ENCODE data around the gene RPS19. TPM values are rescaled to one million over a fixed set of nuclear protein-coding genes. Genes with fewer than 3 reads are reported as not detected.

The RPS19 gene
- total and polyA plus RNA-seq, 2 donors (not counting 1 experiment from before 2014, with no cell fraction given), result 1,320 to 2,197 TPM

DNA sequence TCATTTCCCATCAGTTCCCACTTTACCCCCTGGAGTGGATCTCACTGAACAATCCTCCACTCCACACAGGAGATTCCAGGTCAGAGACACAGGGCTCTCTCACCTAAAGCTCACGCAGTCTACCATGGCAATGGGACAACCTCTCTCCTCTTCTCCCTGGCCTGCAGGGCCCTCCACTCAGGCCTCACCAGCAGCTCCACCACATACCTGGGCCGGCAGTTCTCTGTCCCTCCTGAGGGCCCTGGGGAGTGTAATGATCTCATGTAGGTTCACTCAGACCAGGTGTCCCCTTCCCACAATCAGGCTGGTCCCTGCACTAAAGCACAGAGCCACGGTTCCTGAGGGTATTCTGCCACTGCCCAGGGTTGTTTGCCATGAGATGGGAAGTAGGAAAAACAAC is 48.1 kb upstream of the RPS19 start:
- TF ChIP-seq, protein P1, sequence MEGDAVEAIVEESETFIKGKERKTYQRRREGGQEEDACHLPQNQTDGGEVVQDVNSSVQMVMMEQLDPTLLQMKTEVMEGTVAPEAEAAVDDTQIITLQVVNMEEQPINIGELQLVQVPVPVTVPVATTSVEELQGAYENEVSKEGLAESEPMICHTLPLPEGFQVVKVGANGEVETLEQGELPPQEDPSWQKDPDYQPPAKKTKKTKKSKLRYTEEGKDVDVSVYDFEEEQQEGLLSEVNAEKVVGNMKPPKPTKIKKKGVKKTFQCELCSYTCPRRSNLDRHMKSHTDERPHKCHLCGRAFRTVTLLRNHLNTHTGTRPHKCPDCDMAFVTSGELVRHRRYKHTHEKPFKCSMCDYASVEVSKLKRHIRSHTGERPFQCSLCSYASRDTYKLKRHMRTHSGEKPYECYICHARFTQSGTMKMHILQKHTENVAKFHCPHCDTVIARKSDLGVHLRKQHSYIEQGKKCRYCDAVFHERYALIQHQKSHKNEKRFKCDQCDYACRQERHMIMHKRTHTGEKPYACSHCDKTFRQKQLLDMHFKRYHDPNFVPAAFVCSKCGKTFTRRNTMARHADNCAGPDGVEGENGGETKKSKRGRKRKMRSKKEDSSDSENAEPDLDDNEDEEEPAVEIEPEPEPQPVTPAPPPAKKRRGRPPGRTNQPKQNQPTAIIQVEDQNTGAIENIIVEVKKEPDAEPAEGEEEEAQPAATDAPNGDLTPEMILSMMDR (conservative IDR thresholded peaks at IDR 0.05 in 1 of 2, IDR thresholded peaks at IDR 0.05 in 1 of 2; ENCODE audit: low read depth in 1 of 2, low read length in 2 of 2), result no peak
- no peak for TF ChIP-seq EZH2 (IDR thresholded peaks at IDR 0.05; ENCODE audit: low read length, missing control alignments)
- Histone ChIP-seq H2AFZ (ENCODE audit: low read length) (no peak overlapping the region), H4K20me1 (ENCODE audit: control insufficient read depth, extremely low read depth, insufficient read depth, low read length) (no peaks in the 10 kb centered on the region)

DNA sequence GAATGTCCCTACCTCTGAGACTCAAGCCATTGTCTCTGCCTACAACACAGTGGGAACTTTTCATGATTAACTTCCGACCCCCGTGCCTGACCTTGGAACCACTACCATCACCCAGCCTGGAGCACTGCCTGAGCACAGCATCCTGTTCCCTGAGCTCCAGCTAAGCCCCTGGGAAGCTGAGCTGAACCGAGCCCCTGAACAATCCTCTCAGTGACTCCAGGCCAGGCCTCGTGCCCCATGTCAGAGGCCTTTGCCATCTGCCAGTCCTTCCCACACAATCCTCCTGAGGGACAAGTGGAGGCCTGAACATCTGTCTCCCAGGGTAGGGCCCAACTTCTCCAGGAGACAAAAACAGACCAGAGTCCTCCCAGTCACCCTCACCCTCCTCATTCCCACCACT is 46.1 kb upstream of the RPS19 start:
- no peak for TF ChIP-seq EZH2 (IDR thresholded peaks at IDR 0.05; ENCODE audit: low read length, missing control alignments)
- DNase-seq (ENCODE audit: low read depth in 2 of 2), result no peak
- Histone ChIP-seq H3K79me2 (ENCODE audit: control insufficient read depth, insufficient read depth, low read length) (no peaks in the 10 kb centered on the region), H3K9me3 (ENCODE audit: control insufficient read depth, insufficient read depth, low read depth, low read length) (no peaks in the 10 kb centered on the region), H3K9ac (ENCODE audit: insufficient read depth, low read length) (no peak overlapping the region), H3K36me3 (ENCODE audit: control insufficient read depth, insufficient read depth, low read length) (no peaks in the 10 kb centered on the region), H2AFZ (ENCODE audit: low read length) (no peak overlapping the region), H3K27me3 (ENCODE audit: control insufficient read depth, insufficient read depth, low read length) (no peaks in the 10 kb centered on the region), H3K4me2 (ENCODE audit: extremely low read depth, insufficient read depth, low read length) (no peak overlapping the region), H3K27ac (ENCODE audit: insufficient read depth, low read length) (no peak overlapping the region), H3K4me1 (ENCODE audit: control insufficient read depth, extremely low read depth, insufficient read depth, low read length) (no peaks in the 10 kb centered on the region), H3K4me3 (replicated peaks in 1 of 4; ENCODE audit: control extremely low read depth in 1 of 4, insufficient read depth in 1 of 4, low read depth in 3 of 4, low read length in 4 of 4) (no peak overlapping the region), H4K20me1 (ENCODE audit: control insufficient read depth, extremely low read depth, insufficient read depth, low read length) (no peaks in the 10 kb centered on the region)

More for the DNA sequence above, 48.1 kb upstream of the RPS19 start:
- Histone ChIP-seq H3K4me3 (replicated peaks in 1 of 4; ENCODE audit: control extremely low read depth in 1 of 4, insufficient read depth in 1 of 4, low read depth in 3 of 4, low read length in 4 of 4) (no peak overlapping the region), H3K27ac (ENCODE audit: insufficient read depth, low read length) (no peak overlapping the region), H3K79me2 (ENCODE audit: control insufficient read depth, insufficient read depth, low read length) (no peaks in the 10 kb centered on the region), H3K27me3 (ENCODE audit: control insufficient read depth, insufficient read depth, low read length) (no peaks in the 10 kb centered on the region), H3K36me3 (ENCODE audit: control insufficient read depth, insufficient read depth, low read length) (no peaks in the 10 kb centered on the region), H3K9ac (ENCODE audit: insufficient read depth, low read length) (no peak overlapping the region), H3K4me1 (ENCODE audit: control insufficient read depth, extremely low read depth, insufficient read depth, low read length) (no peaks in the 10 kb centered on the region), H3K9me3 (ENCODE audit: control insufficient read depth, insufficient read depth, low read depth, low read length) (no peaks in the 10 kb centered on the region), H3K4me2 (ENCODE audit: extremely low read depth, insufficient read depth, low read length) (no peak overlapping the region)
- no peak for DNase-seq (ENCODE audit: low read depth in 2 of 2)

DNA sequence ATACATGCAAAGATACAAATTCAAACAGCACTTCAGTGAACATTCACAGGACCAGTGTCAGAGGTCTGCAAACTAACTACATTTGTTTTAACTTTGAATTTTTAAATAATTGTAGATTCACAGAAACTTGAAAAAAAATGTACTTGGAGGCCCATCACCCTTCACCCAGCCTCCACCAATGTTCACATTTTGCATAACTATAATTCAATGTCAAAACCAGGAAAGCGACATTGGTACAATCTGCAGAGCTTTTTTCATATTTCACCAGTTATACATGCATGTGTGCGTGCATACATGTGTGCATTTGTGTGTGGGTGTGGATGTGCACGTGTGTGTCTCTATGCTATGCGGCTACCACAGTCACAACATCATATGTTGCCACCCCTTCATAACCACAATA is 44.8 kb upstream of the RPS19 start:
- no peak overlapping the region for H3K4me2 ChIP-seq (ENCODE audit: extremely low read depth, insufficient read depth, low read length)
- DNase-seq (ENCODE audit: low read depth in 2 of 2), result no peak
- H3K27ac ChIP-seq (ENCODE audit: insufficient read depth, low read length), result no peak overlapping the region
- H3K36me3 ChIP-seq (ENCODE audit: control insufficient read depth, insufficient read depth, low read length), result no peaks in the 10 kb centered on the region
- no peaks in the 10 kb centered on the region for H3K9me3 ChIP-seq (ENCODE audit: control insufficient read depth, insufficient read depth, low read depth, low read length)
- no peaks in the 10 kb centered on the region for H3K79me2 ChIP-seq (ENCODE audit: control insufficient read depth, insufficient read depth, low read length)
- H3K4me3 ChIP-seq (replicated peaks in 1 of 4; ENCODE audit: control extremely low read depth in 1 of 4, insufficient read depth in 1 of 4, low read depth in 3 of 4, low read length in 4 of 4), result no peak overlapping the region
- H2AFZ ChIP-seq (ENCODE audit: low read length), result no peak overlapping the region
- H3K9ac ChIP-seq (ENCODE audit: insufficient read depth, low read length), result no peak overlapping the region
- H3K4me1 ChIP-seq (ENCODE audit: control insufficient read depth, extremely low read depth, insufficient read depth, low read length), result no peaks in the 10 kb centered on the region
- no peaks in the 10 kb centered on the region for H4K20me1 ChIP-seq (ENCODE audit: control insufficient read depth, extremely low read depth, insufficient read depth, low read length)
- no peak for TF ChIP-seq EZH2 (IDR thresholded peaks at IDR 0.05; ENCODE audit: low read length, missing control alignments)
- TF ChIP-seq, protein P1 (conservative IDR thresholded peaks at IDR 0.05 in 1 of 2, IDR thresholded peaks at IDR 0.05 in 1 of 2; ENCODE audit: low read depth in 1 of 2, low read length in 2 of 2), result no peak
- no peaks in the 10 kb centered on the region for H3K27me3 ChIP-seq (ENCODE audit: control insufficient read depth, insufficient read depth, low read length)
